Fibroblast of mammary gland (primary cell): ENCODE data around the gene TMEM184B.
A peak's percentile ranks its signal among the peaks of the same experiment; 100 is the strongest.

ENCODE experiments used
- DNase-seq: peaks from one replicate; pipeline ENCODE4 v3.0.0-alpha.2; 2010; ENCODE audit warnings: low read depth
- H3K4me3 ChIP-seq: 2 replicates; pipeline ENCODE4 v1.5.1; 2011; ENCODE audit warnings: low read depth, mild to moderate bottlenecking, low read length, moderate library complexity; ENCODE audit not compliant: control insufficient read depth
- TF ChIP-seq, protein P1 (sequence below): conservative IDR thresholded peaks from 2 replicates; pipeline ENCODE4 v1.5.1; 2011; ENCODE audit warnings: low read depth, low read length, inconsistent platforms; ENCODE audit not compliant: control insufficient read depth, insufficient read depth

The TMEM184B gene

DNA sequence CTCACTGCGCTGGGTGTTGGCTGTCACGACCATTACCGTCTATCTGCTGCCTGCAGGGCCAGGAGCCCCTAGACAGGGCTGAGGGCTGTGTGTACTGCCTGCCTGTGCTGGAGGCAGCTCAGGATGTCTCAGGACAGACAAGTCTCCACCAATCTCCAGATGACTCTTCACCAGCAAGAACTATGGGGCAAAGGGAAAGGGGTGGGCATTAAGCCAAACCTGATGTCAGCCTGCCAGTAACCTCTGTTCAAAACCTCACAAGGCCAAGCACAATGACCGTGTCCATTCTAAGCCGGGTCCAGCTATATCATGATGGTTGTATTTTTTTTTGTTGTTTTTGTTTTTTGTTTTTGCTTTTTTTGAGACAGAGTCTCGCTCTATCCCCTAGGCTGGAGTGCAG, 39.4 kb downstream of the TMEM184B start:
- TF ChIP-seq, protein P1, sequence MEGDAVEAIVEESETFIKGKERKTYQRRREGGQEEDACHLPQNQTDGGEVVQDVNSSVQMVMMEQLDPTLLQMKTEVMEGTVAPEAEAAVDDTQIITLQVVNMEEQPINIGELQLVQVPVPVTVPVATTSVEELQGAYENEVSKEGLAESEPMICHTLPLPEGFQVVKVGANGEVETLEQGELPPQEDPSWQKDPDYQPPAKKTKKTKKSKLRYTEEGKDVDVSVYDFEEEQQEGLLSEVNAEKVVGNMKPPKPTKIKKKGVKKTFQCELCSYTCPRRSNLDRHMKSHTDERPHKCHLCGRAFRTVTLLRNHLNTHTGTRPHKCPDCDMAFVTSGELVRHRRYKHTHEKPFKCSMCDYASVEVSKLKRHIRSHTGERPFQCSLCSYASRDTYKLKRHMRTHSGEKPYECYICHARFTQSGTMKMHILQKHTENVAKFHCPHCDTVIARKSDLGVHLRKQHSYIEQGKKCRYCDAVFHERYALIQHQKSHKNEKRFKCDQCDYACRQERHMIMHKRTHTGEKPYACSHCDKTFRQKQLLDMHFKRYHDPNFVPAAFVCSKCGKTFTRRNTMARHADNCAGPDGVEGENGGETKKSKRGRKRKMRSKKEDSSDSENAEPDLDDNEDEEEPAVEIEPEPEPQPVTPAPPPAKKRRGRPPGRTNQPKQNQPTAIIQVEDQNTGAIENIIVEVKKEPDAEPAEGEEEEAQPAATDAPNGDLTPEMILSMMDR, result no peak
- peak; percentile 83 for DNase-seq
- no peak overlapping the region for H3K4me3 ChIP-seq

DNA sequence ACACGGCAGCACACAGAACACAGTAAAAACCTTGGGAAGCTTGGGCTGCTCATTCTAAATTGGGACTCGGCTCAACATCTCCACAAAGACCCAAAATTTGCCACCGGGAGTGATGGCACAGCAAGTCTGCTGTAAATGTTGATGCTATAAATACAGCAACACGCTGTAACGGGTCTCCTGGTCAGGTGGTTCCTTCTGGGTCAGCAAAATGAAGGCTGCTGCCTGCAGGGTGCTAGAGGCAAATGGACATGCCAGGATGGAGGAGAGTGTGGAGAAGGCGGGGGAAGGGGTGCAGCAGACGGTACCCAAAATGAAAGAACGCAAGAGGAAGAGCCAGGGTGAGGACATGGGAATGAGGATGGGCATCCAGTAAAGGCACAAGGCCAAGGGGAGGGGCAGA, 40.6 kb downstream of the TMEM184B start:
- DNase-seq, result no peak
- TF ChIP-seq, protein P1, result no peak
- H3K4me3 ChIP-seq, result no peak overlapping the region

DNA sequence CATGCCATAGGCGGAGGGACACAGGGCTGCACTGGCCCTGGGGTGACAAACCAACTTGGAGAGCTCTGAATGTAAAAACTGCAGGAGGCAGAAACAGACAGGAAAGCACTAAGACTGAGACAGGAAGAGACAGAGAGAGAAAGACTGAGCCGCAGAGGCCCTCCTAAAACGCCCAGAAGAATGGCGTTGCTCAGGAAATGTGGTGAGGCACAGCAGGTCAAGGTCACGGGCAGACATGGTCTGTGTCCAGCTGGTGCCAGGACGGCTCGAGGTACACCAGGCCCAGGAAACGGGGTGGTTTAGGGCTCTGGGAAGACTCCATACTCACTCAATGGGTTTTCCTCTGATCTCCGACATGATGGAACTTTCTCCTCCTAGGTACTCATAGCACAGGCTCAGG, 41.9 kb downstream of the TMEM184B start:
- H3K4me3 ChIP-seq, result no peak overlapping the region
- TF ChIP-seq, protein P1, result no peak
- no peak for DNase-seq

DNA sequence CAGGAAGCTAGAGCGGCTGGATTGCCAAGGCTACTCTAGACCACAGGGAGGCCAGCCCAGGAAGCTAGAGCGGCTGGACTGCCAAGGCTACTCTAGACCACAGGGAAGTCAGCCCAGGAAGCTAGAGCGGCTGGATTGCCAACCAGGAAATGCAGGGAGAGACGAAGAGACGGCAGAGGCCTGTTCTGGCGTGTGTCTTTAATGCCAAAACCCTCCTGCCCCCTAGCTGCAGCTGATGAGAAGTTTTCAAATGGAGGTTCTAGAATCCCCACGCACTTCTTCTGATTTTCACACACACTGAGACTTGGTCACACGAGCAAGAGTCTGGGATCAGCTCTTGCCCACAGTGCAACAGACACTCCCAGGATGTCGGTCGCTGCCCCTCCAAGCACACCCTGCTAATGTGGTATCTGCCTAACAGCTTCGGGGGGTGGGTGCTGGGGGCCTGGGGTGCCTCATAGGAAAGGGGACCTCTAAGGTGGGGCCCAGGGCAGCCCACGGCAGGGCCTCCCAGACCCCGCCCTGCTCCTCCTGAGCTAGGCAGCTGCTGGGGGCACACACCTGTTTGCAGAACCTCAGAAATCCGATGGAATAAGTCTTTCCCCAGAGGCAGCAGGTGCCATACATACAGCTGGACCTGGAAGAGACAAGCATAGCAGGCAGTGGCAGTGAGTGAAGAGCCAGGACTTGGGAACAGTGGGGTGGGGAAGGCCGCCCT, 42.5 kb downstream of the TMEM184B start:
- H3K4me3 ChIP-seq, result no peak overlapping the region
- TF ChIP-seq, protein P1, result peak; percentile 10
- peak; percentile 47 for DNase-seq

DNA sequence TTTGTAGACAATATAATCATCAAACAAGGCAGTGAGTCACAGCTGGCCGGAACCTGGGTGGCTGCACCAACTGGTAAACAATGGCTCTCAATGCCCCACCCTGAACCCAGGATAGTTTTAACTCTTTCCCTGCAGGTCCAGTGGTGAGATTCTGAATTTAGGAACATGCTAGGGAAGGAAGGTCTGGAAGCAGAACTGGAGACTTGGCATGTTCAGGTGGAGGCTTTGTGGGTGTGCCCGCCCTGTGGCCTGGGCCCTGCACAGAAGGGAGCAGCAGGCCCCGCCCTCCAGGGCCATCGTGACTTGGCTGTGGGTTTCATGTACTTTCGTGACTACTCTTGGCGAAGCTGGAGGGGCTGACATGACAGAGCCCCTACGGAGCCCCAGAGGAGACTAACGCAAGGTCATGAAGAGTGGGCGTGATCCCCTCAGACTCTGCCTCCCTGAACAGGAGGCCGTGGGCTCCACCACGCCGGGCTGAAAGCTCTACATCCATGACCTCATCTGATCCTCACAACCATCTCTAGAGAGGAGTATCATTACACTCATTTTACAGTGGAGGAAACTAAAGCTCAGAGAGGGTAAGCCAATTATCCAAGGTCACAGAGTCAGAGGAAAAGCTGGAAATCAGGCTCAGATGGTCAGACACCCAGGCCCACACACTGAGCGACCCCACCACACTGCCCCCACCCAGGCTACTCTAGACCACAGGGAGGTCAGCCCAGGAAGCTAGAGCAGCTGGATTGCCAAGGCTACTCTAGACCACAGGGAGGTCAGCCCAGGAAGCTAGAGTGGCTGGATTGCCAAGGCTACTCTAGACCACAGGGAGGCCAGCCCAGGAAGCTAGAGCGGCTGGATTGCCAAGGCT, 43.7 kb downstream of the TMEM184B start:
- no peak overlapping the region for H3K4me3 ChIP-seq
- DNase-seq, result peak; percentile 74
- TF ChIP-seq, protein P1, result no peak

DNA sequence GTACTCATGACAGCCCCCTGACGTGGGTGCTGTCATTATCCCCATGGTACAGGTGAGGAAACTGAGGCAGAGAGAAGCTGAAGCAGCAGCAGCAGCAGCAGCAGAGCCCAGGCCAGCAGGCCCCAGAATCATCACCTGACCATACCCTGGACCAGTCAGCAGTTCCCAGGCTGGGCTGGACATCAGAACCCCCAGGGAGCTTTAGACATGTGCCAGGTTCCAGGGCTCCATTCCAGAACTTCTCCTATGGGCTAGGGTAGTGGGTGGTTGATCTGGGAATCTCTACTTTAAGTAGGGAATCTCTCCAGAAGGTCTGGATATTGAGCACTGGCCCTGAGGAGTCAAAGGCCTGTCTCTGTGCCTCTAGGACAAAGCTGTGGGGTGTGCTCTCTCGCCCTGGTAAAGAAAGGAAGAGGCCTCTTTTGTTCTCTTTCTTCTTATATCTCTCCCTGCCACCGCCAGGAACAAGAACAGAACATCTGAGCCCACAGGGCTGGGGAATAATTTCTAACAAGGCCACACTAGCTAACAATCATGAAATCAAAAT, 44.4 kb downstream of the TMEM184B start:
- DNase-seq, result no peak
- TF ChIP-seq, protein P1, result no peak
- no peak overlapping the region for H3K4me3 ChIP-seq
